Activated CD8-positive, alpha-beta T cell treated with anti-CD3 and anti-CD28 coated beads, Interleukin-2, amount 10 ng/mL, durations not matched to agents 7 days and 5 days (primary cell): Measurements from ENCODE around the gene ARID3C. TPM values are rescaled to one million over a fixed set of nuclear protein-coding genes. Genes with fewer than 3 reads are reported as not detected.

ENCODE experiments used
- ATAC-seq: fragments of 150-1000 bp; cut with Tn5 transposase; one replicate; pipeline ENCODE4 v1.10.0; 2021; ENCODE audit warnings: moderate library complexity
- CTCF ChIA-PET: fragments of 350-600 bp; sonication (Branson Sonifier 250); formaldehyde crosslinking; loops from one replicate; lab custom pipeline; 2021; ENCODE audit warnings: antibody characterized with exemption; lab: Charles Lee
- POLR2A ChIA-PET: fragments of 350-600 bp; sonication (Branson Sonifier 250); formaldehyde crosslinking; loops from one replicate; lab custom pipeline; 2021; ENCODE audit warnings: antibody characterized with exemption; lab: Charles Lee
- DNase-seq: peaks from one replicate; pipeline ENCODE4 v3.0.0-alpha.2; 2020
- H3K27ac Mint-ChIP-seq: one replicate; pipeline ENCODE4 v1.8.0; 2021; ENCODE audit warnings: mild to moderate bottlenecking, mixed read lengths
- H3K27me3 Mint-ChIP-seq: one replicate; pipeline ENCODE4 v1.8.0; 2021; ENCODE audit warnings: low read depth, mixed read lengths
- H3K36me3 Mint-ChIP-seq: one replicate; pipeline ENCODE4 v1.8.0; 2021; ENCODE audit warnings: low read depth, mixed read lengths
- H3K4me1 Mint-ChIP-seq: one replicate; pipeline ENCODE4 v1.8.0; 2021; ENCODE audit warnings: low read depth, mixed read lengths
- H3K4me3 Mint-ChIP-seq: one replicate; pipeline ENCODE4 v1.8.0; 2021; ENCODE audit warnings: mild to moderate bottlenecking, mixed read lengths
- H3K9me3 Mint-ChIP-seq: one replicate; pipeline ENCODE4 v1.8.0; 2022; ENCODE audit warnings: mixed read lengths; ENCODE audit not compliant: insufficient read depth
- total RNA-seq, 2 experiments: library from RNA; stranded (reverse); gene quantifications; one replicate each; pipeline ENCODE4 v1.2.3, GENCODE V29; 2021

ARID3C gene
- total RNA-seq, 2 experiments from 2014 or later: 0.34 TPM; not detected in 1

GRCh38 chr9:34627716-34628655 is 880 bp downstream of the ARID3C start:
- ChIA-PET CTCF (no interaction called here), POLR2A (no interaction called here)
- peaks cover 2% of the 10 kb centered on the region for H3K36me3 Mint-ChIP-seq
- peaks cover 20% of the 10 kb centered on the region for H3K4me1 Mint-ChIP-seq
- peak overlapping the region; percentile 73 for H3K4me3 Mint-ChIP-seq
- DNase-seq: no peak
- no peak overlapping the region for H3K27ac Mint-ChIP-seq
- H3K27me3 Mint-ChIP-seq: peaks cover 63% of the 10 kb centered on the region
- H3K9me3 Mint-ChIP-seq: no peaks in the 10 kb centered on the region
- ATAC-seq: no peak

GRCh38 chr9:34625186-34625486 is 3.7 kb downstream of the ARID3C start:
- Mint-ChIP-seq H3K4me1 (peaks cover 31% of the 10 kb centered on the region), H3K4me3 (no peak overlapping the region), H3K27me3 (peaks cover 68% of the 10 kb centered on the region), H3K36me3 (peaks cover 2% of the 10 kb centered on the region), H3K27ac (no peak overlapping the region), H3K9me3 (no peaks in the 10 kb centered on the region)
- ChIA-PET CTCF (interaction anchor here (1.1 to 7.6 kb wide), 3 partner anchors 10 to 22 kb away, joined by 3 to 131 read pairs (median 13); partner anchors contain the start of genes RPP25L and SIGMAR1), POLR2A (interaction anchor here (1.3 to 2.6 kb wide), 2 partner anchors 12 to 13 kb away, joined by 4 to 16 read pairs; partner anchors contain the start of gene SIGMAR1)
- ATAC-seq (no peak), DNase-seq (no peak)

- no peak overlapping the region for H3K27ac Mint-ChIP-seq
- no peak overlapping the region for H3K4me3 Mint-ChIP-seq
- DNase-seq: no peak
- ChIA-PET POLR2A (interaction anchor here (2.6 kb wide), 1 partner anchor 13 kb away, joined by 16 read pairs; the partner anchor contains the start of gene SIGMAR1), CTCF (interaction anchor here (1.6 to 7.6 kb wide), 2 partner anchors 10 to 12 kb away, joined by 13 to 131 read pairs; partner anchors contain the start of genes RPP25L and SIGMAR1)
- peaks cover 2% of the 10 kb centered on the region for H3K36me3 Mint-ChIP-seq
- ATAC-seq: no peak
- H3K9me3 Mint-ChIP-seq: no peaks in the 10 kb centered on the region
- H3K4me1 Mint-ChIP-seq: peaks cover 33% of the 10 kb centered on the region
- H3K27me3 Mint-ChIP-seq: peaks cover 63% of the 10 kb centered on the region
Measured at GRCh38 chr9:34624475-34625185, 4.2 kb downstream of the ARID3C start.

GRCh38 chr9:34623374-34624235 is 5.3 kb downstream of the ARID3C start:
- H3K27ac Mint-ChIP-seq: no peak overlapping the region
- H3K36me3 Mint-ChIP-seq: peaks cover 5% of the 10 kb centered on the region
- H3K9me3 Mint-ChIP-seq: no peaks in the 10 kb centered on the region
- POLR2A ChIA-PET: interaction anchor here (2.3 to 4.2 kb wide), 2 partner anchors 11 to 14 kb away, joined by 7 to 19 read pairs; partner anchors contain the start of gene SIGMAR1
- ATAC-seq: no peak
- CTCF ChIA-PET: interaction anchor here (1.0 to 7.6 kb wide), 3 partner anchors 11 to 41 kb away, joined by 4 to 131 read pairs (median 5); partner anchors contain the start of genes RPP25L and SIGMAR1
- peaks cover 56% of the 10 kb centered on the region for H3K27me3 Mint-ChIP-seq
- DNase-seq: no peak
- peaks cover 38% of the 10 kb centered on the region for H3K4me1 Mint-ChIP-seq
- H3K4me3 Mint-ChIP-seq: no peak overlapping the region

- peaks cover 32% of the 10 kb centered on the region for H3K4me1 Mint-ChIP-seq
- POLR2A ChIA-PET: interaction anchor here (0.7 to 4.2 kb wide), 9 partner anchors 9 to 460 kb away, joined by 3 to 27 read pairs (median 8); partner anchors contain the start of genes ARID3C, FANCG, GALT and RPP25L
- CTCF ChIA-PET: interaction anchor here (0.9 to 7.6 kb wide), 13 partner anchors 8 to 365 kb away, joined by 3 to 131 read pairs (median 5); partner anchors contain the start of genes ARID3C, GALT, RPP25L and SIGMAR1
- DNase-seq (peak; percentile 96), ATAC-seq (peak; percentile 98)
- H3K9me3 Mint-ChIP-seq: no peaks in the 10 kb centered on the region
- peaks cover 30% of the 10 kb centered on the region for H3K27me3 Mint-ChIP-seq
- peaks cover 26% of the 10 kb centered on the region for H3K36me3 Mint-ChIP-seq
- peak within 1 kb of the TSS; percentile 86 for H3K27ac Mint-ChIP-seq
- peak within 1 kb of the TSS; percentile 90 for H3K4me3 Mint-ChIP-seq
Measured at GRCh38 chr9:34620061-34620994, 8.5 kb downstream of the ARID3C start, which contains the start of gene DCTN3. Gene DCTN3, minus strand, starts transcription at chr9:34620495. Its CDS starts 31 bp downstream, at chr9:34620464.

GRCh38 chr9:34615132-34615531 is 13.7 kb downstream of the ARID3C start:
- DNase-seq (no peak), ATAC-seq (no peak)
- Mint-ChIP-seq H3K27ac (no peak overlapping the region), H3K4me3 (no peak overlapping the region), H3K4me1 (peaks cover 30% of the 10 kb centered on the region), H3K36me3 (peaks cover 26% of the 10 kb centered on the region), H3K27me3 (no peaks in the 10 kb centered on the region), H3K9me3 (no peaks in the 10 kb centered on the region)
- ChIA-PET POLR2A (no interaction called here), CTCF (interaction anchor here (1.1 to 8.3 kb wide), 4 partner anchors 11 to 49 kb away, joined by 3 to 171 read pairs (median 6); partner anchors contain the start of gene SIGMAR1)

GRCh38 chr9:34612788-34613390 is 16.0 kb downstream of the ARID3C start:
- peaks cover 25% of the 10 kb centered on the region for H3K36me3 Mint-ChIP-seq
- peaks cover 18% of the 10 kb centered on the region for H3K4me1 Mint-ChIP-seq
- POLR2A ChIA-PET: interaction anchor here (0.7 to 2.1 kb wide), 8 partner anchors 7 to 25 kb away, joined by 3 to 12 read pairs (median 4); partner anchors contain the start of genes DCTN3 and SIGMAR1
- peak overlapping the region; percentile 95 for H3K27ac Mint-ChIP-seq
- no peaks in the 10 kb centered on the region for H3K27me3 Mint-ChIP-seq
- peak; percentile 82 for DNase-seq
- no peaks in the 10 kb centered on the region for H3K9me3 Mint-ChIP-seq
- ATAC-seq: peak; percentile 53
- CTCF ChIA-PET: interaction anchor here (0.7 to 8.3 kb wide), 13 partner anchors 8 to 209 kb away, joined by 3 to 171 read pairs (median 7); partner anchors contain the start of genes ARID3C, DCTN3 and SIGMAR1
- peak overlapping the region; percentile 88 for H3K4me3 Mint-ChIP-seq

GRCh38 chr9:34611811-34612787 is 16.8 kb downstream of the ARID3C start, which contains the start of gene RPP25L:
Gene RPP25L, minus strand, starts transcription at chr9:34612097. Its CDS starts 801 bp downstream, at chr9:34611296.
- Mint-ChIP-seq H3K4me1 (peaks cover 18% of the 10 kb centered on the region), H3K4me3 (peak within 1 kb of the TSS; percentile 88), H3K27ac (peak within 1 kb of the TSS; percentile 95), H3K36me3 (peaks cover 18% of the 10 kb centered on the region), H3K9me3 (no peaks in the 10 kb centered on the region), H3K27me3 (no peaks in the 10 kb centered on the region)
- ChIA-PET CTCF (interaction anchor here (0.7 to 8.3 kb wide), 13 partner anchors 9 to 208 kb away, joined by 3 to 171 read pairs (median 5); partner anchors contain the start of genes DCTN3 and SIGMAR1), POLR2A (interaction anchor here (0.6 to 2.1 kb wide), 7 partner anchors 8 to 26 kb away, joined by 3 to 12 read pairs (median 5); partner anchors contain the start of genes DCTN3 and SIGMAR1)
- DNase-seq (peak; percentile 86), ATAC-seq (peak; percentile 95)
